OCI-LY1 (cell line): ENCODE data around the gene CFAP77.

Experiments
- H2AFZ ChIP-seq: fragments of 200-600 bp; sonication (generic), shearing (Covaris generic); 2 replicates; pipeline ENCODE4 v1.6.0; 2014; ENCODE audit warnings: antibody characterized with exemption, mild to moderate bottlenecking, low read length
- H3F3A ChIP-seq: fragments of 200-600 bp; sonication (generic), shearing (Covaris generic); 2 replicates; pipeline ENCODE4 v1.6.0; 2014; ENCODE audit warnings: mild to moderate bottlenecking, antibody characterized with exemption, low read length, moderate library complexity; ENCODE audit not compliant: insufficient read depth
- H3K27ac ChIP-seq: fragments of 200-600 bp; sonication (generic); 2 replicates; pipeline ENCODE4 v1.5.1; 2014; ENCODE audit warnings: low read length, mixed run types, mild to moderate bottlenecking, low read depth; ENCODE audit not compliant: poor library complexity, severe bottlenecking
- H3K27me3 ChIP-seq: fragments of 200-600 bp; sonication (generic); 2 replicates; pipeline ENCODE4 v1.6.0; 2014; ENCODE audit warnings: antibody characterized with exemption, mild to moderate bottlenecking, low read length, moderate library complexity; ENCODE audit not compliant: insufficient read depth
- H3K36me3 ChIP-seq: fragments of 200-600 bp; sonication (generic); 2 replicates; pipeline ENCODE4 v1.6.1; 2014; ENCODE audit warnings: mild to moderate bottlenecking, antibody characterized with exemption, low read length, moderate library complexity, mixed read lengths; ENCODE audit not compliant: insufficient read depth
- H3K4me1 ChIP-seq: fragments of 200-600 bp; sonication (generic); 2 replicates; pipeline ENCODE4 v1.5.1; 2014; ENCODE audit warnings: mild to moderate bottlenecking, low read length, moderate library complexity; ENCODE audit not compliant: insufficient read depth, severe bottlenecking
- H3K4me2 ChIP-seq: fragments of 200-600 bp; sonication (generic), shearing (Covaris generic); 2 replicates; pipeline ENCODE4 v1.6.1; 2014; ENCODE audit warnings: low read length
- H3K4me3 ChIP-seq: fragments of 200-600 bp; sonication (generic); 2 replicates; pipeline ENCODE4 v1.5.1; 2014; ENCODE audit warnings: low read length, low read depth, mild to moderate bottlenecking, mixed read lengths; ENCODE audit not compliant: poor library complexity, severe bottlenecking
- H3K79me2 ChIP-seq: fragments of 200-600 bp; shearing (Covaris generic); 2 replicates; pipeline ENCODE4 v1.6.1; 2016; ENCODE audit warnings: mixed run types, low read length, mixed read lengths; ENCODE audit not compliant: insufficient read depth
- H3K9ac ChIP-seq: fragments of 200-600 bp; sonication (generic), shearing (Covaris generic); 2 replicates; pipeline ENCODE4 v1.6.1; 2014; ENCODE audit warnings: mild to moderate bottlenecking, low read length, mixed read lengths
- H3K9me2 ChIP-seq: fragments of 200-600 bp; sonication (generic), shearing (Covaris generic); 2 replicates; pipeline ENCODE4 v1.6.1; 2014; ENCODE audit warnings: low read depth, mild to moderate bottlenecking, low read length, mixed read lengths
- H3K9me3 ChIP-seq: fragments of 200-600 bp; shearing (Covaris generic); 2 replicates; pipeline ENCODE4 v1.6.1; 2014; ENCODE audit warnings: low read length, mixed read lengths
- H4K20me1 ChIP-seq: fragments of 200-600 bp; sonication (generic), shearing (Covaris generic); 2 replicates; pipeline ENCODE4 v1.6.0; 2016; ENCODE audit warnings: mild to moderate bottlenecking, low read length; ENCODE audit not compliant: insufficient read depth
- EZH2 ChIP-seq: fragments of 200-600 bp; sonication (generic), shearing (Covaris generic); IDR thresholded peaks from 2 replicates; pipeline ENCODE4 v1.8.0; 2017; ENCODE audit warnings: borderline replicate concordance, mixed run types, mild to moderate bottlenecking, antibody characterized with exemption, low read length, moderate library complexity, mixed read lengths
- TF ChIP-seq, protein P1 (sequence below): fragments of 200-600 bp; sonication (generic), shearing (Covaris generic); IDR thresholded peaks from 2 replicates; pipeline ENCODE4 v1.5.1; 2017; ENCODE audit warnings: mild to moderate bottlenecking, antibody characterized with exemption, low read length, moderate library complexity, mixed read lengths

CFAP77 gene

GRCh38 chr9:132597073-132597775, 187.2 kb downstream of the CFAP77 start:
- Histone ChIP-seq H4K20me1 (no peaks in the 10 kb centered on the region), H3K36me3 (peaks cover 58% of the 10 kb centered on the region), H3K79me2 (no peaks in the 10 kb centered on the region), H3K4me3 (no peak overlapping the region), H3K9me3 (no peaks in the 10 kb centered on the region), H3K27me3 (no peaks in the 10 kb centered on the region), H2AFZ (no peak overlapping the region), H3K4me2 (no peak overlapping the region), H3K4me1 (no peaks in the 10 kb centered on the region), H3K9ac (no peak overlapping the region), H3F3A (no peaks in the 10 kb centered on the region), H3K9me2 (no peaks in the 10 kb centered on the region), H3K27ac (no peak overlapping the region)
- TF ChIP-seq, protein P1, sequence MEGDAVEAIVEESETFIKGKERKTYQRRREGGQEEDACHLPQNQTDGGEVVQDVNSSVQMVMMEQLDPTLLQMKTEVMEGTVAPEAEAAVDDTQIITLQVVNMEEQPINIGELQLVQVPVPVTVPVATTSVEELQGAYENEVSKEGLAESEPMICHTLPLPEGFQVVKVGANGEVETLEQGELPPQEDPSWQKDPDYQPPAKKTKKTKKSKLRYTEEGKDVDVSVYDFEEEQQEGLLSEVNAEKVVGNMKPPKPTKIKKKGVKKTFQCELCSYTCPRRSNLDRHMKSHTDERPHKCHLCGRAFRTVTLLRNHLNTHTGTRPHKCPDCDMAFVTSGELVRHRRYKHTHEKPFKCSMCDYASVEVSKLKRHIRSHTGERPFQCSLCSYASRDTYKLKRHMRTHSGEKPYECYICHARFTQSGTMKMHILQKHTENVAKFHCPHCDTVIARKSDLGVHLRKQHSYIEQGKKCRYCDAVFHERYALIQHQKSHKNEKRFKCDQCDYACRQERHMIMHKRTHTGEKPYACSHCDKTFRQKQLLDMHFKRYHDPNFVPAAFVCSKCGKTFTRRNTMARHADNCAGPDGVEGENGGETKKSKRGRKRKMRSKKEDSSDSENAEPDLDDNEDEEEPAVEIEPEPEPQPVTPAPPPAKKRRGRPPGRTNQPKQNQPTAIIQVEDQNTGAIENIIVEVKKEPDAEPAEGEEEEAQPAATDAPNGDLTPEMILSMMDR = no peak
- no peak for TF ChIP-seq EZH2

DNA sequence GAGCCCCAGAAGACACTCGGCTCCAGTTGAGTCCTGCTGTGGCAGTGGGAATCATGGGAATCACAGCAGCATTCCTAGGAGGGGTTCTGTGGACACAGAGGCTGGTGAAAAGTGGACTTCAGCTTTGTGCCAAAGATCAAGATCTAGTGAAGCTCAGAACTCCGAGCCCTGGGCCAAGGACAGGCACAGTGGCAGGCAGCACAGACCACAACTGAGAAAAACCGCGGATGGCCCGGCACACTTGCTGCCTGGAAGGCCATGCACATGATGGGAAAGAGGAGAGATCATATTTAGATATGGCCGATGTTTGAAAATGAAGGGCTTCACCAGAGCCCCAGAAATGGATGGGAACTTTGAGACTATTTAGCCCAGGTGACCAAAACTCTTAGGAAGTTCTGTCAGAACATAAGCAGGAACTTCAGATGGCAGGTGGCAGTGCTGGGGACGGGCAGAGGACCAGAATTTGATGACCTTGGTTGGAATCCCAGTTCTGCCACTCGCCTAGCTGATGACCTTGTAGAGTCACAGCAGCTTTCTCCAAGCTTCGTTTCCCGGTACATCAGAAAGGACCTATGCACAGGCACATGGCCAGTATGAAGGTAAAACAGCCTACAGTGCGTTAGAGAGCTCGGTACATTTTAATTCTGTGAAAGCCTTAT, 190.4 kb downstream of the CFAP77 start:
- TF ChIP-seq, protein P1 = no peak
- TF ChIP-seq EZH2 = no peak
- H3K4me2 ChIP-seq = no peak overlapping the region
- H3K4me1 ChIP-seq = no peaks in the 10 kb centered on the region
- H3K4me3 ChIP-seq = no peak overlapping the region
- H2AFZ ChIP-seq = no peak overlapping the region
- H3K36me3 ChIP-seq = peaks cover 44% of the 10 kb centered on the region; the same call in 1 of the 2 replicates
- H3K9me3 ChIP-seq = no peaks in the 10 kb centered on the region
- H4K20me1 ChIP-seq = no peaks in the 10 kb centered on the region
- no peak overlapping the region for H3K27ac ChIP-seq
- H3K9ac ChIP-seq = no peak overlapping the region
- H3K27me3 ChIP-seq = no peaks in the 10 kb centered on the region
- no peaks in the 10 kb centered on the region for H3F3A ChIP-seq
- no peaks in the 10 kb centered on the region for H3K79me2 ChIP-seq
- no peaks in the 10 kb centered on the region for H3K9me2 ChIP-seq

DNA sequence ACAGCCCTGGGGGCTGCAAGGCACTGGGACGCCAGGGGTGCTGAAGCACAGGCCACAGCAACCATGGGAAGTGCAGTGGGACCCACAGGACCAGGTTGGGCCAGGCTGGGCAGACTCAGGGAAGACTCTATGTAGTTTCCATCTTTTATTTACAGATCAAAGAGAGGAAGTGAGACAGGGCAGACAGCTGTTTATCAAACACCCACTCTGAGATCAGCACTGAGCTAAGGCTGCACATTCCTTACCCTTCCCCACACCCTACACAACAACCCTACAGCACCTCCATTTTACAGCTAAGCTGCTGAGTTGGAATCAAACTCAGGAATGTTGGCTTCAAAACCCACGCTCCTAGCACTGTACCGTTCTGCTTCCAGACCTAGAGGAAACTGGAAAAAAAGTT, 192.2 kb downstream of the CFAP77 start:
- Histone ChIP-seq H3F3A (no peaks in the 10 kb centered on the region), H3K4me3 (no peak overlapping the region), H3K4me2 (no peak overlapping the region), H2AFZ (no peak overlapping the region), H4K20me1 (no peaks in the 10 kb centered on the region), H3K36me3 (peaks cover 42% of the 10 kb centered on the region; the same call in 1 of the 2 replicates), H3K9me3 (no peaks in the 10 kb centered on the region), H3K4me1 (no peaks in the 10 kb centered on the region), H3K9ac (no peak overlapping the region), H3K27me3 (no peaks in the 10 kb centered on the region), H3K9me2 (no peaks in the 10 kb centered on the region), H3K79me2 (no peaks in the 10 kb centered on the region), H3K27ac (no peak overlapping the region)
- TF ChIP-seq, protein P1 = no peak
- TF ChIP-seq EZH2 = no peak
